Measurements from ENCODE around the gene ATF6B. TPM values are rescaled to one million over a fixed set of nuclear protein-coding genes. Genes with fewer than 3 reads are reported as not detected.

The ATF6B gene
- total RNA-seq, 1 experiment from 2014 or later: 45.3 TPM

DNA sequence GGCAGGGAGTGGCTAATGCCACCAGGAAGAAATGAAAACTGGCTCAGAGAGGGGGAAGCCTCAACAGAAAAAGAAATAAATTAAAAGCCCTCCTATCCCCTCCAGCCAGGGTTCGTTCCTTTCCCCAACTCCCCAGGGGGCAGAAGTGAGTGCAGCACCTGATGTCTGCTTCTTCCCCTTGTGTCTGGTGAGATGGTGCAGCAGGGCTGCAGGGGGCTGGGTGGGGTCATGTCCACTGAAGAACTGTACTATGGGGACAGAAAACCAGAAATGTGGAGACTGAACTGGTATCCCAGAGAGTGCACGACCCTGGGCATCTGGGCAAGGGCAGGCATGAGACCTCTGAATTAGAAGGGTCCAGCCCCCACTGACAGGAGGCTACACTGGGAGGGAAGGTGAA lies 40.3 kb upstream of the ATF6B start:
- Histone ChIP-seq H3T11ph (ENCODE audit: low read length) (no peak overlapping the region), H4K20me1 (ENCODE audit: control insufficient read depth, insufficient read depth, insufficient read length) (peaks cover 2% of the 10 kb centered on the region), H3K9me3 (ENCODE audit: control insufficient read depth, low read depth, low read length) (no peaks in the 10 kb centered on the region), H3K14ac (ENCODE audit: insufficient read depth, low read length) (no peak overlapping the region), H3K79me2 (ENCODE audit: insufficient read depth, low read length) (no peaks in the 10 kb centered on the region), H2BK5ac (ENCODE audit: insufficient read length, low read length) (no peak overlapping the region), H2AFZ (ENCODE audit: low read length) (no peak overlapping the region), H3K9ac (ENCODE audit: extremely low read depth, insufficient read length, low read length) (no peak overlapping the region), H4K91ac (ENCODE audit: insufficient read length, low read depth, low read length) (no peak overlapping the region), H2BK12ac (ENCODE audit: insufficient read length, low read depth, low read length) (no peak overlapping the region), H3K27me3 (ENCODE audit: insufficient read depth, low read length) (no peaks in the 10 kb centered on the region), H3K23me2 (ENCODE audit: insufficient read length, low read depth, low read length, poor library complexity, severe bottlenecking) (no peaks in the 10 kb centered on the region), H2BK120ac (ENCODE audit: low read depth, low read length, poor library complexity, severe bottlenecking) (no peak overlapping the region), H3K23ac (ENCODE audit: insufficient read length, low read depth, low read length) (no peak overlapping the region), H2AK5ac (ENCODE audit: insufficient read length, low read length) (no peak overlapping the region), H3K4me2 (ENCODE audit: insufficient read depth, insufficient read length, low read length) (no peak overlapping the region), H3K56ac (ENCODE audit: insufficient read length, low read depth, low read length) (no peak overlapping the region), H3K27ac (ENCODE audit: insufficient read length, low read depth, low read length) (no peak overlapping the region), H3K18ac (ENCODE audit: insufficient read length, low read depth, low read length) (no peak overlapping the region), H2BK20ac (ENCODE audit: low read depth, low read length, poor library complexity, severe bottlenecking) (no peak overlapping the region), H2BK15ac (ENCODE audit: low read depth, low read length) (no peak overlapping the region), H4K5ac (ENCODE audit: insufficient read length, low read depth, low read length) (no peak overlapping the region), H4K8ac (replicated peaks; ENCODE audit: insufficient read length, low read depth, low read length) (no peak overlapping the region), H3K4me1 (ENCODE audit: insufficient read depth, low read length) (no peaks in the 10 kb centered on the region; the same call in 1 of the 2 replicates), H3K79me1 (ENCODE audit: insufficient read depth, low read depth, low read length, poor library complexity, severe bottlenecking) (no peaks in the 10 kb centered on the region), H3K4ac (ENCODE audit: low read depth, low read length) (no peak overlapping the region)
- H3K27me3 Mint-ChIP-seq (ENCODE audit: low read depth): no peaks in the 10 kb centered on the region; the same call in 1 of the 2 replicates
- H3K9me3 Mint-ChIP-seq: no peaks in the 10 kb centered on the region
- peaks cover 10 to 26% of the 10 kb centered on the region in 2 experiments for H3K4me1 Mint-ChIP-seq
- peaks cover 40 to 69% (median 52%) of the 10 kb centered on the region in 3 experiments for H3K36me3 Mint-ChIP-seq (ENCODE audit: insufficient read depth in 1 of 3, low read depth in 3 of 3)
- H3K27ac Mint-ChIP-seq: peak overlapping the region in 2 of 3 experiments; percentile 57 to 66; a peak in 2 of 7 replicates
- no peak for DNase-seq
- TF ChIP-seq, protein P1, sequence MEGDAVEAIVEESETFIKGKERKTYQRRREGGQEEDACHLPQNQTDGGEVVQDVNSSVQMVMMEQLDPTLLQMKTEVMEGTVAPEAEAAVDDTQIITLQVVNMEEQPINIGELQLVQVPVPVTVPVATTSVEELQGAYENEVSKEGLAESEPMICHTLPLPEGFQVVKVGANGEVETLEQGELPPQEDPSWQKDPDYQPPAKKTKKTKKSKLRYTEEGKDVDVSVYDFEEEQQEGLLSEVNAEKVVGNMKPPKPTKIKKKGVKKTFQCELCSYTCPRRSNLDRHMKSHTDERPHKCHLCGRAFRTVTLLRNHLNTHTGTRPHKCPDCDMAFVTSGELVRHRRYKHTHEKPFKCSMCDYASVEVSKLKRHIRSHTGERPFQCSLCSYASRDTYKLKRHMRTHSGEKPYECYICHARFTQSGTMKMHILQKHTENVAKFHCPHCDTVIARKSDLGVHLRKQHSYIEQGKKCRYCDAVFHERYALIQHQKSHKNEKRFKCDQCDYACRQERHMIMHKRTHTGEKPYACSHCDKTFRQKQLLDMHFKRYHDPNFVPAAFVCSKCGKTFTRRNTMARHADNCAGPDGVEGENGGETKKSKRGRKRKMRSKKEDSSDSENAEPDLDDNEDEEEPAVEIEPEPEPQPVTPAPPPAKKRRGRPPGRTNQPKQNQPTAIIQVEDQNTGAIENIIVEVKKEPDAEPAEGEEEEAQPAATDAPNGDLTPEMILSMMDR (conservative IDR thresholded peaks at IDR 0.05): no peak
- no peak overlapping the region for H3K4me3 Mint-ChIP-seq
- WGBS (ENCODE audit: extremely low coverage, insufficient read length, low lambda C conversion rate): no CpG with 5 or more reads among the region's 2 CpGs

All from H9 (cell line).